OCI-LY7 (cell line): Measurements from ENCODE around the gene PHKB. TPM values are rescaled to one million over a fixed set of nuclear protein-coding genes. Genes with fewer than 3 reads are reported as not detected.
"Not testable (repeated sequence)": the region's sequence is repeated elsewhere in the genome, so short reads cannot be mapped to it uniquely, and the experiment has no call there.

Experiments
- BruUV-seq: library from RNA; stranded (reverse); fragments of 400-500 nt; replicated peaks from 2 replicates; lab custom pipeline; 2021; lab: Mats Ljungman, UMichigan
- CTCF ChIA-PET: fragments of 300-600 bp; sonication (Branson Sonifier 250); formaldehyde crosslinking; loops from one replicate; lab custom pipeline; 2022; ENCODE audit warnings: antibody characterized with exemption; ENCODE audit not compliant: unreplicated experiment; lab: Charles Lee
- POLR2A ChIA-PET: fragments of 300-600 bp; sonication (Branson Sonifier 250); formaldehyde crosslinking; loops from one replicate; lab custom pipeline; 2022; ENCODE audit warnings: antibody characterized with exemption; lab: Charles Lee
- DNase-seq: peaks from one replicate; pipeline ENCODE4 v3.0.0-alpha.2; 2015; ENCODE audit warnings: low spot score
- H2AFZ ChIP-seq: fragments of 200-600 bp; sonication (generic), shearing (Covaris generic); 2 replicates; pipeline ENCODE4 v1.6.1; 2014; ENCODE audit warnings: mild to moderate bottlenecking, antibody characterized with exemption, low read length, moderate library complexity
- H3K27ac ChIP-seq: fragments of 200-600 bp; sonication (generic); 2 replicates; pipeline ENCODE4 v1.5.1; 2014; ENCODE audit warnings: mixed run types, low read depth, mild to moderate bottlenecking, moderate library complexity, low read length, inconsistent platforms; ENCODE audit not compliant: poor library complexity, severe bottlenecking
- H3K36me3 ChIP-seq: fragments of 200-600 bp; sonication (generic); 2 replicates; pipeline ENCODE4 v1.6.1; 2014; ENCODE audit warnings: mild to moderate bottlenecking, antibody characterized with exemption, low read length, moderate library complexity, mixed read lengths; ENCODE audit not compliant: insufficient read depth
- H3K4me1 ChIP-seq: fragments of 200-600 bp; sonication (generic); 2 replicates; pipeline ENCODE4 v1.5.1; 2014; ENCODE audit warnings: mild to moderate bottlenecking, low read length; ENCODE audit not compliant: insufficient read depth, poor library complexity, severe bottlenecking
- H3K4me2 ChIP-seq: fragments of 200-600 bp; sonication (generic); 2 replicates; pipeline ENCODE4 v1.6.1; 2014; ENCODE audit warnings: mild to moderate bottlenecking, low read length
- H3K4me3 ChIP-seq: fragments of 200-600 bp; sonication (generic); 2 replicates; pipeline ENCODE4 v1.5.1; 2014; ENCODE audit warnings: mild to moderate bottlenecking, low read depth, low read length; ENCODE audit not compliant: poor library complexity, severe bottlenecking
- H3K79me2 ChIP-seq: fragments of 200-600 bp; sonication (generic); 2 replicates; pipeline ENCODE4 v1.6.1; 2016; ENCODE audit warnings: low read depth, mild to moderate bottlenecking, low read length, moderate library complexity, mixed read lengths; ENCODE audit not compliant: insufficient read depth
- H3K9me2 ChIP-seq: fragments of 200-600 bp; sonication (generic); 2 replicates; pipeline ENCODE4 v1.6.1; 2016; ENCODE audit warnings: mild to moderate bottlenecking, low read length, mixed read lengths; ENCODE audit not compliant: insufficient read depth
- H3K9me3 ChIP-seq: fragments of 200-600 bp; sonication (generic); 2 replicates; pipeline ENCODE4 v1.6.1; 2014; ENCODE audit warnings: mild to moderate bottlenecking, mixed run types, low read length, mixed read lengths
- H4K20me1 ChIP-seq: fragments of 200-600 bp; sonication (generic); 2 replicates; pipeline ENCODE4 v1.6.1; 2014; ENCODE audit warnings: mild to moderate bottlenecking, antibody characterized with exemption, low read length, moderate library complexity, mixed read lengths; ENCODE audit not compliant: insufficient read depth
- EZH2phosphoT487 ChIP-seq: fragments of 200-600 bp; sonication (generic); IDR thresholded peaks from 2 replicates; pipeline ENCODE4 v1.6.1; 2018; ENCODE audit warnings: low read depth, borderline replicate concordance, mild to moderate bottlenecking, mixed run types, antibody characterized with exemption, low read length, moderate library complexity, mixed read lengths
- intact Hi-C: fragments of 100-400 bp; cut with micrococcal nuclease; formaldehyde crosslinking; loops from one replicate; pipeline ENCODE4 v1.10.0; 2022; ENCODE audit not compliant: unreplicated experiment
- total RNA-seq, 2 experiments: library from RNA; depleted of rRNA in 1 of 2; stranded (reverse); fragments of >200 nt in 1 of 2; shearing (Covaris generic) in 1 of 2; gene quantifications; 2 replicates each; pipeline ENCODE4 v1.2.3, GENCODE V29; 2014 to 2022
- TF ChIP-seq, protein P1 (sequence below): fragments of 200-600 bp; sonication (generic); conservative IDR thresholded peaks from 2 replicates; pipeline ENCODE4 v1.5.1; 2014; ENCODE audit warnings: mild to moderate bottlenecking, antibody characterized with exemption, low read length, moderate library complexity, mixed read lengths

The PHKB gene
- total RNA-seq, 2 experiments from 2014 or later: 56.9 to 93.1 TPM

- Histone ChIP-seq H3K36me3 (peaks cover 25% of the 10 kb centered on the region), H4K20me1 (no peaks in the 10 kb centered on the region), H3K27ac (no peak overlapping the region), H3K4me1 (no peaks in the 10 kb centered on the region), H3K9me2 (no peaks in the 10 kb centered on the region), H3K4me2 (no peak overlapping the region), H2AFZ (no peak overlapping the region), H3K4me3 (no peak overlapping the region), H3K79me2 (no peaks in the 10 kb centered on the region), H3K9me3 (no peaks in the 10 kb centered on the region)
- no peak for DNase-seq
- BruUV-seq: no TSS peak
- TF ChIP-seq, protein P1, sequence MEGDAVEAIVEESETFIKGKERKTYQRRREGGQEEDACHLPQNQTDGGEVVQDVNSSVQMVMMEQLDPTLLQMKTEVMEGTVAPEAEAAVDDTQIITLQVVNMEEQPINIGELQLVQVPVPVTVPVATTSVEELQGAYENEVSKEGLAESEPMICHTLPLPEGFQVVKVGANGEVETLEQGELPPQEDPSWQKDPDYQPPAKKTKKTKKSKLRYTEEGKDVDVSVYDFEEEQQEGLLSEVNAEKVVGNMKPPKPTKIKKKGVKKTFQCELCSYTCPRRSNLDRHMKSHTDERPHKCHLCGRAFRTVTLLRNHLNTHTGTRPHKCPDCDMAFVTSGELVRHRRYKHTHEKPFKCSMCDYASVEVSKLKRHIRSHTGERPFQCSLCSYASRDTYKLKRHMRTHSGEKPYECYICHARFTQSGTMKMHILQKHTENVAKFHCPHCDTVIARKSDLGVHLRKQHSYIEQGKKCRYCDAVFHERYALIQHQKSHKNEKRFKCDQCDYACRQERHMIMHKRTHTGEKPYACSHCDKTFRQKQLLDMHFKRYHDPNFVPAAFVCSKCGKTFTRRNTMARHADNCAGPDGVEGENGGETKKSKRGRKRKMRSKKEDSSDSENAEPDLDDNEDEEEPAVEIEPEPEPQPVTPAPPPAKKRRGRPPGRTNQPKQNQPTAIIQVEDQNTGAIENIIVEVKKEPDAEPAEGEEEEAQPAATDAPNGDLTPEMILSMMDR: no peak
- no peak for TF ChIP-seq EZH2phosphoT487
- intact Hi-C loops: no loop called here
- ChIA-PET CTCF (no interaction called here), POLR2A (interaction anchor here (0.6 to 1.0 kb wide), 3 partner anchors 28 to 209 kb away, joined by 3 read pairs; no protein-coding TSS in a partner anchor)
Measured at GRCh38 chr16:47672475-47672874, 211.3 kb downstream of the PHKB start.

DNA sequence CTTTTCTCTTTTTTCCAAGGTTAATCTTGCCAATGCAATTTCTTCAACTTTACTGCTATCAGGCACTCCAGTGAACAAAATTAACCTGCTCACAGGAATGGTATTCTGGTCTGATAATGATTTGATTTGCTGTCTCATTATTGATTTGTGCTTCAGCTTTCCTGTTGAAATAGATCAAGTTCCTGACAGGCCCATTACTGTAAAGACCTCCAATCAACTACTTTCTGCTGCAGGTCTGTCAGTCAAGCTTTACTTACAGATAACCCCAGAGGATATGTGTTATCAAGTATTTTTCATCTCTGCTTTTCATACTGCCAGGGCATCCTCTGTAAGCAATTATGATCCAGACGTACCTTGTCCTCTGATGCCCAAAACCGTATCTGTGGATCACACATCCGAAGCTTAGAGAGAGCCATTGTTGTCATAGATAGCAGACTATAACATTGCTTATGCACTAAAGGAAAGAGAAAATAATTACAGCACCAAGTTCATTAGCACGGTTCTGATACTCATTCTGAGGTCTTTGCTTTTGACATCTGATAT lies 215.6 kb downstream of the PHKB start:
- TF ChIP-seq EZH2phosphoT487: no peak
- TF ChIP-seq, protein P1: no peak
- no peaks in the 10 kb centered on the region for H3K9me3 ChIP-seq
- H3K36me3 ChIP-seq: peaks cover 26% of the 10 kb centered on the region
- no TSS peak for BruUV-seq
- H3K4me2 ChIP-seq: no peak overlapping the region
- H3K79me2 ChIP-seq: no peaks in the 10 kb centered on the region
- no peak for DNase-seq
- POLR2A ChIA-PET: interaction anchor here (1.2 kb wide), 1 partner anchor 10 kb away, joined by 4 read pairs; no protein-coding TSS in a partner anchor
- H3K4me1 ChIP-seq: no peaks in the 10 kb centered on the region
- H3K9me2 ChIP-seq: no peaks in the 10 kb centered on the region
- no peaks in the 10 kb centered on the region for H4K20me1 ChIP-seq
- CTCF ChIA-PET: no interaction called here
- H3K27ac ChIP-seq: no peak overlapping the region
- H3K4me3 ChIP-seq: no peak overlapping the region
- intact Hi-C loops: no loop called here
- no peak overlapping the region for H2AFZ ChIP-seq

- H3K9me3 ChIP-seq, H3K4me3 ChIP-seq, H3K9me2 ChIP-seq, intact Hi-C loops, H3K79me2 ChIP-seq, H2AFZ ChIP-seq, H4K20me1 ChIP-seq, H3K27ac ChIP-seq, BruUV-seq, H3K4me1 ChIP-seq, POLR2A ChIA-PET, CTCF ChIA-PET, DNase-seq, H3K4me2 ChIP-seq: not testable (repeated sequence)
- H3K36me3 ChIP-seq: peaks cover 12% of the 10 kb centered on the region
Measured at GRCh38 chr16:47681571-47681970, 220.4 kb downstream of the PHKB start.
